ENCODE data around the gene PIGV.

PIGV gene

GRCh38 chr1:26768755-26769154, 19.0 kb upstream of the PIGV start:
- DNase-seq (ENCODE audit: low spot score), result no peak
- no peak for TF ChIP-seq CTCF (IDR thresholded peaks at IDR 0.05; ENCODE audit: borderline replicate concordance, control extremely low read depth, extremely low read depth, insufficient read depth, missing control alignments)
- in situ Hi-C loops (cut with MboI; ENCODE audit: low sequenced_read_pairs, unreplicated experiment), result no loop called here

GRCh38 chr1:26771285-26771642, 16.5 kb upstream of the PIGV start:
- DNase-seq (ENCODE audit: low spot score), result no peak
- no peak for TF ChIP-seq CTCF (IDR thresholded peaks at IDR 0.05; ENCODE audit: borderline replicate concordance, control extremely low read depth, extremely low read depth, insufficient read depth, missing control alignments)
- in situ Hi-C loops (cut with MboI; ENCODE audit: low sequenced_read_pairs, unreplicated experiment), result no loop called here

- no peak for TF ChIP-seq CTCF (IDR thresholded peaks at IDR 0.05; ENCODE audit: borderline replicate concordance, control extremely low read depth, extremely low read depth, insufficient read depth, missing control alignments)
- peak; percentile 49 for DNase-seq (ENCODE audit: low spot score)
- in situ Hi-C loops (cut with MboI; ENCODE audit: low sequenced_read_pairs, unreplicated experiment), result no loop called here
These were observed 16.0 kb upstream of the PIGV start for GRCh38 chr1:26771643-26772321.

- TF ChIP-seq CTCF (IDR thresholded peaks at IDR 0.05; ENCODE audit: borderline replicate concordance, control extremely low read depth, extremely low read depth, insufficient read depth, missing control alignments), result no peak
- in situ Hi-C loops (cut with MboI; ENCODE audit: low sequenced_read_pairs, unreplicated experiment), result no loop called here
- no peak for DNase-seq (ENCODE audit: low spot score)
These were observed 15.1 kb upstream of the PIGV start for GRCh38 chr1:26772687-26773086.

GRCh38 chr1:26774462-26774861, 13.3 kb upstream of the PIGV start:
- in situ Hi-C loops (cut with MboI; ENCODE audit: low sequenced_read_pairs, unreplicated experiment), result no loop called here
- DNase-seq (ENCODE audit: low spot score), result no peak
- no peak for TF ChIP-seq CTCF (IDR thresholded peaks at IDR 0.05; ENCODE audit: borderline replicate concordance, control extremely low read depth, extremely low read depth, insufficient read depth, missing control alignments)

- in situ Hi-C loops (cut with MboI; ENCODE audit: low sequenced_read_pairs, unreplicated experiment), result no loop called here
- no peak for DNase-seq (ENCODE audit: low spot score)
- no peak for TF ChIP-seq CTCF (IDR thresholded peaks at IDR 0.05; ENCODE audit: borderline replicate concordance, control extremely low read depth, extremely low read depth, insufficient read depth, missing control alignments)
These were observed 12.1 kb upstream of the PIGV start for GRCh38 chr1:26775666-26776065.
